CD8-positive, alpha-beta memory T cell (primary cell): Measurements from ENCODE around the gene SPARC. TPM values are rescaled to one million over a fixed set of nuclear protein-coding genes. Genes with fewer than 3 reads are reported as not detected.

Experiments used
- CTCF ChIA-PET: fragments of 350-600 bp; sonication (Branson Sonifier 250); formaldehyde crosslinking; loops from one replicate; lab custom pipeline; 2021; ENCODE audit warnings: antibody characterized with exemption; lab: Charles Lee
- POLR2A ChIA-PET: fragments of 350-600 bp; sonication (Branson Sonifier 250); formaldehyde crosslinking; loops from one replicate; lab custom pipeline; 2021; ENCODE audit warnings: antibody characterized with exemption; lab: Charles Lee
- DNase-seq, 5 donors: peaks; one replicate each; pipeline versions ENCODE4 v3.0.0 to v3.0.0-alpha.2; 2020 to 2022; ENCODE audit warnings: mixed read lengths in 1 of 5
- H3K27ac ChIP-seq: one replicate; pipeline ENCODE4 v1.7.0; 2013; ENCODE audit warnings: low read depth, mild to moderate bottlenecking, low read length, moderate library complexity
- H3K27me3 ChIP-seq: 2 replicates; pipeline ENCODE4 v1.7.0; 2013; ENCODE audit warnings: low read length, mild to moderate bottlenecking; ENCODE audit not compliant: insufficient read depth, poor library complexity, severe bottlenecking
- H3K36me3 ChIP-seq: 2 replicates; pipeline ENCODE4 v1.7.0; 2013; ENCODE audit warnings: mild to moderate bottlenecking, low read length, moderate library complexity; ENCODE audit not compliant: insufficient read depth
- H3K4me1 ChIP-seq: 2 replicates; pipeline ENCODE4 v1.7.0; 2013; ENCODE audit warnings: mild to moderate bottlenecking, low read length, moderate library complexity; ENCODE audit not compliant: insufficient read depth
- H3K4me3 ChIP-seq: 2 replicates; pipeline ENCODE4 v1.7.0; 2013; ENCODE audit warnings: mild to moderate bottlenecking, low read length
- H3K9me3 ChIP-seq: 2 replicates; pipeline ENCODE4 v1.7.0; 2013; ENCODE audit warnings: mild to moderate bottlenecking, low read length
- H3K27ac Mint-ChIP-seq, 8 donors: one replicate each; pipeline ENCODE4 v1.8.0; 2020 to 2021; ENCODE audit warnings: mixed read lengths in 8 of 8, mild to moderate bottlenecking in 6 of 8, inconsistent platforms in 3 of 8, moderate library complexity in 3 of 8
- H3K27me3 Mint-ChIP-seq, 2 donors: one replicate each; pipeline ENCODE4 v1.8.0; 2020 to 2021; ENCODE audit warnings: mixed read lengths in 2 of 2, mild to moderate bottlenecking in 1 of 2, moderate library complexity in 1 of 2
- H3K36me3 Mint-ChIP-seq, 3 donors: one replicate each; pipeline ENCODE4 v1.8.0; 2020 to 2021; ENCODE audit warnings: mixed read lengths in 3 of 3, inconsistent platforms in 1 of 3, mild to moderate bottlenecking in 1 of 3
- H3K4me1 Mint-ChIP-seq, 3 donors: one replicate each; pipeline ENCODE4 v1.8.0; 2020 to 2021; ENCODE audit warnings: mixed read lengths in 3 of 3, inconsistent platforms in 1 of 3, mild to moderate bottlenecking in 1 of 3
- H3K4me3 Mint-ChIP-seq, 7 donors: one replicate each; pipeline ENCODE4 v1.8.0; 2020 to 2021; ENCODE audit warnings: mixed read lengths in 7 of 7, mild to moderate bottlenecking in 6 of 7, moderate library complexity in 4 of 7, inconsistent platforms in 2 of 7
- H3K9me3 Mint-ChIP-seq, 5 donors: one replicate each; pipeline ENCODE4 v1.8.0; 2020 to 2022; ENCODE audit warnings: mixed read lengths in 5 of 5, mild to moderate bottlenecking in 3 of 5, moderate library complexity in 2 of 5, inconsistent platforms in 1 of 5
- polyA plus RNA-seq: library from polyadenylated mRNA; unstranded; fragments of 300-500 nt; fragmentation: Illumina TruSeq; gene quantifications from one replicate; pipeline ENCODE4 v1.2.3, GENCODE V29; 2021
- total RNA-seq, 2 experiments: library from RNA; stranded (reverse); gene quantifications; one replicate each; pipeline ENCODE4 v1.2.3, GENCODE V29; 2021

The SPARC gene
- total and polyA plus RNA-seq, 3 experiments from 2014 or later: 0.22 to 0.31 TPM; not detected in 1

DNA sequence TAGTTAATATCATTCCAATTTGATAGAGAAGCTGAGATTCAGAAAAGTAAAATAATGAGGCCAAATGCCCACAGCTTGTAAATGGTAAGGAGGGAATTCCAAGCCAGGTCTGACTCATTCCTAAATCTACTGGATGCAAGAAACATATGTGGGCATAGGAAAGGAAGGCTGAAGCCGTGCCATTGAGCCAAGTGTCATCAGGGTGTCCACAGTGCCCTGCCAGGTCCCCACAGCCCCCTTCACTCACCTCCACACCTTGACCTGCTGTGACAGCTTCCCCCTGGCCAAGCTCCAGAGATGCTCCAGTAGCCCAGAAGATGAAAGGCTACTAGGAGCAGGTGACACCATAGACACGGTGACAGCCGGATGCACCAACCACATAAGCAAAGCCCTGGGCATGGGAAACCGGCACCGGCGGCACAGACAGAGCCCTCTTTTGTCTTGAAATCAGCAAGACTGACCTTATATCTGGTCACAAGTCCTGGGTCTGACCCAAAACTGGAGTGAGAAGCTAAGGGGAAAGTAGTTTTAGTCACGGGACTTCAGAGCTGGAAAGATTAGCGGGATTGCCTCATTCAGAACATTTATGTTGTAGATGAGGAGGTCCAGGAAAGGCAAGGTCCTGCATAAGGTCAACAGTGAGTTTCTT, 75.5 kb downstream of the SPARC start:
- Mint-ChIP-seq H3K4me1 (peaks cover 14 to 43% (median 32%) of the 10 kb centered on the region in 3 donors), H3K27ac (peak overlapping the region in 1 of 8 donors; percentile 84), H3K27me3 (peaks cover 0 to 12% of the 10 kb centered on the region in 2 donors), H3K36me3 (no peaks in the 10 kb centered on the region), H3K9me3 (no peaks in the 10 kb centered on the region), H3K4me3 (no peak overlapping the region)
- Histone ChIP-seq H3K36me3 (no peaks in the 10 kb centered on the region), H3K4me3 (no peak overlapping the region), H3K4me1 (peaks cover 42% of the 10 kb centered on the region), H3K27ac (no peak overlapping the region), H3K9me3 (no peaks in the 10 kb centered on the region), H3K27me3 (no peaks in the 10 kb centered on the region)
- POLR2A ChIA-PET: no interaction called here
- CTCF ChIA-PET: no interaction called here
- DNase-seq: no peak

Other genes with a start within 250 kb of the SPARC start
- 1 to 10 TPM; 6.8 to 7.2 TPM for gene SLC36A1, start 239.3 kb downstream of the SPARC start, total RNA-seq
- 1.9 TPM for gene SLC36A1, start 239.3 kb downstream of the SPARC start, polyA plus RNA-seq
- gene FAT2, start 95.6 kb downstream of the SPARC start, total RNA-seq: not detected
- not detected for gene FAT2, start 95.6 kb downstream of the SPARC start, polyA plus RNA-seq
- 100 to 1,000 TPM in 1 of 2 experiments, 10 to 100 TPM in 1; 91.0 to 103 TPM for gene ATOX1, start 71.7 kb upstream of the SPARC start, total RNA-seq
- gene ATOX1, start 71.7 kb upstream of the SPARC start, polyA plus RNA-seq: 67.7 TPM
- 100 to 1,000 TPM; 371 to 377 TPM for gene G3BP1, start 85.0 kb upstream of the SPARC start, total RNA-seq
- 142 TPM for gene G3BP1, start 85.0 kb upstream of the SPARC start, polyA plus RNA-seq
- gene GLRA1, start 237.9 kb upstream of the SPARC start, total RNA-seq: not detected
- gene GLRA1, start 237.9 kb upstream of the SPARC start, polyA plus RNA-seq: not detected